ENCODE data around the gene PRKAR1A.

- no peak for TF ChIP-seq EP300 (IDR thresholded peaks at IDR 0.05)
- no peak for TF ChIP-seq POLR2A (IDR thresholded peaks at IDR 0.05)
Measured at GRCh38 chr17:68468788-68469187, 43.4 kb upstream of the PRKAR1A start.

All from suprapubic skin (tissue), 2 donors.